ENCODE results near the gene PRR5. TPM values are rescaled to one million over a fixed set of nuclear protein-coding genes. Genes with fewer than 3 reads are reported as not detected.

PRR5 gene
- total and polyA plus RNA-seq, 2 of the 13 experiments (the other 11 are each of a cell fraction or from before 2014, with no cell fraction given): 11.6 to 27.5 TPM

- peak; percentile 68 for TF ChIP-seq ZSCAN21 (CRISPR knock-in tag; IDR thresholded peaks at IDR 0.05; ENCODE audit: borderline replicate concordance)
- TF ChIP-seq ZNF280D (CRISPR knock-in tag; IDR thresholded peaks at IDR 0.05): no peak
- TF ChIP-seq THYN1 (CRISPR knock-in tag; IDR thresholded peaks at IDR 0.05; ENCODE audit: borderline replicate concordance, low read depth): no peak
- no peak for TF ChIP-seq NR2F6 (IDR thresholded peaks at IDR 0.05)
- 0 out of 2 replicates have a peak, but pooled peaks have one; percentile 15 for TF ChIP-seq NR2F6 (CRISPR knock-in tag; IDR thresholded peaks at IDR 0.05)
- peak; percentile 63; the same call in 1 of the 2 replicates for TF ChIP-seq ZMAT3 (CRISPR knock-in tag; conservative IDR thresholded peaks at IDR 0.05)
- no peak for TF ChIP-seq THAP11 (CRISPR knock-in tag; IDR thresholded peaks at IDR 0.05)
- peak; percentile 38 for TF ChIP-seq ARID4A (CRISPR knock-in tag; IDR thresholded peaks at IDR 0.05; ENCODE audit: borderline replicate concordance)
- 0 out of 2 replicates have a peak, but pooled peaks have one; percentile 9 for TF ChIP-seq PHF8 (CRISPR knock-in tag; IDR thresholded peaks at IDR 0.05)
- TF ChIP-seq MAFG (CRISPR knock-in tag; IDR thresholded peaks at IDR 0.05): no peak
- no peak for TF ChIP-seq MYNN (CRISPR knock-in tag; IDR thresholded peaks at IDR 0.05; ENCODE audit: low read depth)
- TF ChIP-seq ZNF607 (CRISPR knock-in tag; IDR thresholded peaks at IDR 0.05; ENCODE audit: borderline replicate concordance): peak; percentile 59; the same call in 1 of the 2 replicates
- TF ChIP-seq DMAP1 (CRISPR knock-in tag; IDR thresholded peaks at IDR 0.05): peak; percentile 36; the same call in 1 of the 2 replicates
- no peak for TF ChIP-seq ZNF407 (CRISPR knock-in tag; IDR thresholded peaks at IDR 0.05; ENCODE audit: not compliant biosample characterization)
Observed at GRCh38 chr22:44701824-44702478, at the start of gene PRR5 (continued).
